GM20431 (cell line): ENCODE results near the gene SHROOM2.
"Not testable (repeated sequence)": the region's sequence is repeated elsewhere in the genome, so short reads cannot be mapped to it uniquely, and the experiment has no call there.

Experiments used
- in situ Hi-C: fragments of 300-500 bp; cut with MseI, MboI; formaldehyde crosslinking; loops from one replicate; pipeline ENCODE4 v1.15.0; 2020; ENCODE audit warnings: low sequenced_read_pairs; ENCODE audit not compliant: unreplicated experiment

SHROOM2 gene

DNA sequence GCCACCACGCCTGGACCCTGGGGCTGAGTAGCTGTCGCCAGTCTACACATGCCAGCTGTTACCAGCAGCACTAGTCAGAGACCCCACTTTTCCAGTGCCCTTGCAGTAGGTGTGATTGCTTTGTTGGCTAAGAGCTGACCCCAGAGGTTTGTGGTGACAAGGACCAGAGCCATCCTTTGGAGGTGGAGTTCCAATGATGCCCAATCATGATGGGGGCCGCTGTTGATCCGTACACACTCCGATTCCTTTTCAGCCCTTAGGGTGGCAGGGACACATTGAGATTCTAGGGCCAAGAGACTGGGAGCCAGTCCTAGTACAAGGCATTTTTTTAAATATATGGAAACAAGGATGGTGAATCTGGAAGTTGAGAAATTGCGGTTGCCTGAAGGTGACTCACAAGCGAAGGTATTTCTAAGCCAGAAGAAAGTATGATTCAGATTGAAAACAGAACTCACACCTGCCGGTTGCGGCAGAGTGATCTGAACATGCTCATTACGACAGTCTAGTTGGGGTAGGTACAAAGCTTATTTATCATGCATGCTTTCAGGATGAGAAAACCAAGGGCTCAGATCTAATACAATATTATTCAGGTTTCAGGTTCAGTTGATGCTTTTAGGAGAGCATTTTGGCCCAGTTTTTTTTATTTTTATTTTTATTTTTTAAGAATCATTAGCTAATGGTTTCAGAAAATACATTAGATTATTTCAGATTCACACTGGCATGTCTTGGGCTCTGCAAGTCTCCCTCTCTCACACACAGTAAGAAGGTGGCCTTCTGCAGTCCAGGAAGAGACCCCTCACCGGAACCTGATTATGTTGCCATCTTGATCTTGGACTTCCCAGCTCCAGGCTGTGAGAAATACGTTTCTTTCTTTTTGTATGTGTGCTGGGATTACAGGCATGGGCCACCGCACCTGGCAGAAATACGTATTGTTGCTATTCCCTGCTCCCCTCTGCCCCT, 43.4 kb downstream of the SHROOM2 start:
- in situ Hi-C loops: no loop called here

DNA sequence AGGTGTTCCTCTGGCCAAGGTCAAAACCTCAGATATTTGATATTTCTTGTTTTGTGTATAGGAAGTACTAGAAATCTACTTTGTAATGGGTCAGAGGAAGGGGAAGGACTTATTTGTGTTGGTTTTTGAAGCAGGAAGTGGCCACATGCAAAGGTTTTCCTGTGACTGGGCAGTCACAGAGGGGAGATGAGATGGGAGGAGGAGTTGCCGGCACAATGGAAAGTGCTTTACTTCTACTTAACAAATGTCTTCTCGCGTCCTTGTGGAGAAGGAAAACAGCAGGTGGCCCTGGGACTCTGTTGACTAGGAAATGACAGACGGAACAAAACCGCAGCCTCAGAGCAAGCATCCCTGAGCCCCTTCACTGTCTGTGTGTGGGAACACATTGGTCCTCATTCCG, 46.6 kb downstream of the SHROOM2 start:
- in situ Hi-C loops: no loop called here

DNA sequence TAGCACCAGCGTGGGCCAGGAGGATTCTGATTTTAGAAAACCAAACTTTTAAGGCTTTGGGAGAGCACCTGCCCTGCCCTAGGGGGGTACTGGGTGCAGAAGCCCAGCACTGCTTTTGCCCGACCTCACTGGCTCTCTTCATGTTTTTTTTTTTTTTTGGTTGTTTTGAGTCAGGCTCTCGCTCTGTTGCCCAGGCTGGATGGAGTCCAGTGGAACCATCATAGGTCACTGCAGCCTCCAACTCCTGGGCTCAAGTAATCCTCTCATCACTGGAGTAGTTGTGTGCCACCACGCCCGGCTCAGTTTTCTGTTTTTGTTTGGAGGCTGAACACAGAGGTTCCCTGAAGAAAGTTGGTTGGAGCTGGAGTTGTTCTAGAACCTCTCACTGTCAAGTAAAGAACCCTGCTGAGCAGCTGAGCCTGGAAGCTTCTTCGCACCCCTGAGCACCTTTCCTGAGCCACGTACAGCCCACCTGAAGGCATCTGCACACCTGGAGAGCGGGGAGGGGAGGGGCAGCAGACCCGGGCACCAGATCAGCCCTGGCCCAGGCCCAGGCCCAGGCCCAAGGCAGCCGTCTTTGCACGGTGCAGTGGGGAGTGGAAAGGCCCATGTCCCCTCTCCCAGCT, 49.5 kb downstream of the SHROOM2 start:
- in situ Hi-C loops: no loop called here

DNA sequence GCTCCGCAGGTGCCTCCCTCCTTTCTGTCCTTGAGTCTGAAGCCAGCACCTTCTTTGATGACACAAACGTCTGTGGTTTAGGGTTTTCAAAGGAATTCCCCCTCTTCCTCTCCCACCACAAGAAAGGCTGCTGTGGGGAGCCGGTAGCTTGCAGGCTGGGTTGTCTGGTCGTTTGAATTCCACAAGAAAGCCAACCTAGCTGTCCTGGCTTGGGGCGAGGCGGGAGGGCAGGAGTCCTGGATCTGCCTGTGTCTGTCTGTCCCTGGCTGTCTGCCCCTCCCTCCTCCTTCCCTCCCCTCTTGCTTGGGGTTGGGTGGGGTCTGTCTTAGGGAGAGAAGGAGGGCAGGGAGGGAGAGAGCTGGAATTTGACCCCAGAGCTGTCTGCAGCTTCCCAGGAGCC, 56.3 kb downstream of the SHROOM2 start:
- in situ Hi-C loops: no loop called here

DNA sequence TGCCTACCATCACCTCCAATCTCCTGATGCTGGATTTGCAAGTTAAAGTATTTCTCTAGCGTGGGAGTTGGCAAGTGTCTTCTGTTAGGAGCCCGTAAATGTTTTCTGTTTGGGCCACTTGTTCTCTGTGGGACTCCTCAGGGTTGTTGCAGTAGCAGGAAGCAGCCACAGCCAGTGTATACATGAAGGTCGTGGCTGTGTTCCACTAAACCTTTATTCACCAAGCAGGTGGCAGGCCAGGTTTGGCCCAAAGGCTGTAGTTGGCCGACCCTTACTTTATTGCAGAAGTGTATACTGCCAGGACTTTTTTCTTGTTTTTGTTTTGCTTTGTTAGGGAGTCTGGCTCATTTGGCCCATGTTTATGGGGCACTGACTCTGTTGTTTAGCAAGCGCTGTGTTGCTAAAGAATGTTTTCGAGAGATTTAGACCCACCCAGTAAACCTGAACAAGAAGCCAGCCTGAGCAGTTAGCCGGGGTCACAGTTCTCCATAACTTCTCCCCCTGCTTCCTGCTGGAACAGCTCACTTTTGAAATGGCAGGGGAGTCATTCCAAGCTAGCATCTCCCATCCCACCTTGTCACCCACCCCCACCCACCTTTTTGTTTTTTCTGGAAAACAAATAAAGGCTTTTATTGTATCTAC, 58.8 kb downstream of the SHROOM2 start:
- in situ Hi-C loops: no loop called here

DNA sequence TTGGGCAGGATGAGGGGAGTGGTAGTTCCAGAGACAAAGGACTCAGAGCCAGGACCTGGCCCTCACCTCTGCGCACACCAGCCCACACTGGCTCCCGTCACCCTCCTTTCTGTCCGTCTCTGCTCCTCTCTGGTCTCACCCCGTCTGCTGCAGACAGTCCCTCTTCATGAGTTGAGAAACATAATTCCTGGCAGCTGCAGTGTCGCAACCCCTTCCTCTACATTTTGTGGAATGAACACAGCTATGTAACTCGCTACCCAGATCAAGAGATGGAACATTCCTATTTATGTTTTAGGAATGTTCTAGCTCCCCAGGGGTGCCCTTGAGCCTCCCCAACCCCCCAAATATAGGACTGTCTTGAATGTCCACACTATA, 59.3 kb downstream of the SHROOM2 start:
- in situ Hi-C loops: no loop called here

DNA sequence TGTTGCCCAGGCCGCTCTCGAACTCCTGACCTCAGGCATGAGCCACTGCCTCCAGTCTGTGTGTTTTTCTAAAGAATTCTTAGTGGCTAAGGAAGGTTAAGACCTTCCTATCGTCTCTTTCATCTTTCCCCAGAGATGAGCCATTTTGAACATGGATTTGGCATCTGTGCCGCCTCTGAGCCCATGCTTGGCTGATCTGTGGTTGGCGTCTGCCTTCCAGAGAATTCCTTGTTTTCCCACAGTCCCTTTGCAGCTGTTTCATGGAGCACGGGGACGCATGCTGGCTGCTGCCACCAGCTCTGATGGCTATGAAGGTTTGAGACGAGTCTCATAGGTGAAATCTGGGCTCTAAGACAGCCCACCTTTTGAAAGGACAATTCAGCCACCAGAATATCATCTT, 60.4 kb downstream of the SHROOM2 start:
- in situ Hi-C loops: no loop called here

DNA sequence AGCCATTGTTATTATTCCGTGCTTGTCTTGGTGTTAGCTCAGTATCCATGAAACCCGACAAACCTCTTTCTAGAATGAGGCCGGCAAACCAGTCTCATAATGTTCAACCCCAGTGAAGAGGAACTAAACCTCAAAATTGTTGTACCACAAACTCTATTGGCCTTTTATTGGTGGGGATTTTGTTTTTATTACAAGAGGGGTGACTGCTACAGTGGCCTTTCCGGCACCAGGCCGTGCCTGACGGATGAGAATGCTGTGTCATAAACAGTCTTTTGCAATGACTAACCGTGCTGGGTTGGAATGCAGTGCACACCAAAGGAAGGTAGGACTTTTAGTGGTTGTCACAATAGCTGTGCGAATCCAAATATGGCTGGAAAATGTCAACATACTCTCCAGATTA, 60.8 kb downstream of the SHROOM2 start:
- in situ Hi-C loops: no loop called here

DNA sequence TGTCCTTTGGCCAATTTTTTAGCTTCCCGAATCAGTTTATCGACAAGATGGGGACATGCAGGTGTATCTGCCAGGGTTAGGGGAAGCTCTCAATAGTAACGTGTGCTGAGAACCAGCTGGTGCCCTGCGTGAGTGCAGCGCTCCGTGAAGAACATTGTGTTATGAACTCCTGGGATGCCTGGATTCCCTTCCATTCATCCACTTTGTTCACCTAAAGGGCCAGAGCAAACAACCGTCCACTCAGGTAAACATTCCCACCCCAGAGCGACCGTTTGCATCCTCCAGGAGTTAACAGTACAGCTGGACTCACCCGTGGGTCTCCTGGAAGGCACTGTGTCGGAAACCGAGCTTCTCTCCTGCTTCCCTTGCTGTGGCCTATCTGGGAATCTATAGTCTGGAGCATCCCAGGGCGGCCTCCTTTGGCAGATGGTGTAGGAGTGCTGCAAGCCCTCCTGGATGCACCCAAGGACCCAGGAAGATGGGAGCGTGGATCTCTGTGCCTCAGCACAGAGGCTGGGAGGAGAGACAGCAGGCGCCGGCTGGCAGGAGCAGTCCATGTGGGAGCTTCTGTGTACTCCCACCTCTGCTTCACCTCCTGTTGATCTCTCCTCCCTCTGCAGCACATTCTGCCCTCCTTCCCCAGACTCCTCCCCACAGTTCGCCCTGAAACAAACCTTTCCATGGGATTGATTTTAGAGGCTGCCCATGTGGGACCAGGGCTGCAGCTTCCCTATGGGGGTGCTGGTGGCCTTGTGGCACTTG, 62.7 kb downstream of the SHROOM2 start:
- in situ Hi-C loops: no loop called here

DNA sequence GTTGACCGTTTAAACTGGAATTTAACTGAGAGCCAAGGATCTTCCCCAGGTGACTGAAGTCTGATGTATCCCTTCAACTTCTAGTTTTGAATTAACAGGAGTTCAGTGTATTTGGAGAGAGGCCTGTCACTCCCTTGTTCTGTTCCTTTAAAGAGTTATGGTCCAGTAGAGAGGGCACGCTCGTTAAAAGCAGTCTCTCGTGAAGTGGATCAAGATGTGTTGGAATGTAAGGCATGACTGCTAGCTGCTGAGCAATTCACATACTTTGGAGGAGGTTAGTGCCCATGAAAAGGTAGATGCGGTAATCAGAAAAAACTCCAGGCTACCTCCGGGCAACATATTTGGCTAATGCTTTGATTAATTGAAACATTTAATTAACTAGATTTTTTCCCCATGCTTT, 65.7 kb downstream of the SHROOM2 start:
- in situ Hi-C loops: no loop called here

DNA sequence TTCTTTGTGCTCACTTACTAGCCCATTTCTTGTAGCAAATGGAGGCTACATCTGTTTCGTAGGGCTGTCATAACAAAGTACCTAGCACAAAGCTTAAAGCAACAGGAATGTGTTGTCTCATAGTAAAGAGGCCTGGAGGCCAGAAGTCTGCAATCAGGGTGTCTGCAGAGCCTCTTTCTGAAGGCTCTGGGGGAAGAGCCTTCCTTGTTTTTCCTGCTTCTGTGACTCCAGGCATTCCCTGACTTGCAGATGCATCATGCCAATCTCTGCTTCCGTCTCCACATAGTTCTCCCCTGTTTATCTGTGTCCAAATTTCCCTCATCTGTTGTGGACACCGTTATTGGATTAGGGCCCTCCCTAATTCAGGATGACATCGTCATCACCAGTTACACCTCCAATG, 67.1 kb downstream of the SHROOM2 start:
- in situ Hi-C loops: no loop called here

DNA sequence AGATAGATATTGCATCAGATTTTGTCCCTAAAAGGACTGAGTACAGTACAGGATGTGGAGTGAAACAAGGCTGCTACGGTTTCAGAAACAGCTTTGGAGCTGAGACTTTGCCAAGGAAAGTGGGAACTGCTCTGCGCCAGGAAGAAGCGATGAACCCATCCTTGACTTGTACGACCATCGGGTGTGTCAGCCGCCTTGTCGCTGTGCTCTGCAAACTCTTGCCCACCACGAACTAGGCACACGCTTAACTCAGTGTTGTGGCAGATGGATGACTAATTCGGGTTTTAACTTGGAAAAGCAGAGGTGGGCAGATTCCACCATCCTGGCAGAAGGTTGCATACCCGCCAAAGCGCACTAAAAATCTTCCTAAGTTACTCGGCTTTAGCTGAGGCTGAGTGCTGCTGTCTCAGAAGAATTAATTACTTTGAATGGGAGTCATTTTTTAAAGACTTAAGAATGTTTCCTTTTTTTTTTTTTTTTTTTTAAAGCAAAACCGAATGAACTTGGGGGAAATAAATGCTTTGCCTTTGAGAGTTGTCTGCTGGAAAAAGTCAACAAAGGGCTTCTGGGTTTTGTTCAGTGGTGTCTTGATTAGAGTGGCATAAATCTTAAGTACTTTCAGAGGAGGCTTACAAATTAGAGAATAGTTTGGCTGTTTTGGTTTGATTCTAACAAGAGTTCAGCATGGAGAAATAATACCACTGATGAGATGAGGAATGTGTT, 69.5 kb downstream of the SHROOM2 start:
- in situ Hi-C loops: no loop called here

DNA sequence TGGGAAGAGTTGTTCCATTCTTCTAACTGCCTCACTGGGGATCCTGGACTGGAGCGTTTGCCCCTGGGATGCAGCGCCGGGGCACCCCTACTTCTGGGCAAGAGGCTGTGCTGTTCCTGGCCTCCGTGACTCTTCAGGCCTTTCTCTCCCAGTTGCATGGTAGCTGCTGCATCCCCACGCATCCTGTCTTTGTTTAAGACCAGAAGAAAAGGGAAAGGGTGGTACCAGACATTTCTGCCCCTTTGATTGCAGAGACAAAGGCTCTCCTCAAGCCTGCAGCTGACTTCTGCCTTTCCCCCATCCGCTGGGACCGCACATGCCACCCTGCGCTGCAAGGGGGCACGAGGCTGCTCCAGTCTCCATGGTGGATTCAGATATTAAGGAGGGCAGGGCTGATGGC, 70.4 kb downstream of the SHROOM2 start:
- in situ Hi-C loops: no loop called here

DNA sequence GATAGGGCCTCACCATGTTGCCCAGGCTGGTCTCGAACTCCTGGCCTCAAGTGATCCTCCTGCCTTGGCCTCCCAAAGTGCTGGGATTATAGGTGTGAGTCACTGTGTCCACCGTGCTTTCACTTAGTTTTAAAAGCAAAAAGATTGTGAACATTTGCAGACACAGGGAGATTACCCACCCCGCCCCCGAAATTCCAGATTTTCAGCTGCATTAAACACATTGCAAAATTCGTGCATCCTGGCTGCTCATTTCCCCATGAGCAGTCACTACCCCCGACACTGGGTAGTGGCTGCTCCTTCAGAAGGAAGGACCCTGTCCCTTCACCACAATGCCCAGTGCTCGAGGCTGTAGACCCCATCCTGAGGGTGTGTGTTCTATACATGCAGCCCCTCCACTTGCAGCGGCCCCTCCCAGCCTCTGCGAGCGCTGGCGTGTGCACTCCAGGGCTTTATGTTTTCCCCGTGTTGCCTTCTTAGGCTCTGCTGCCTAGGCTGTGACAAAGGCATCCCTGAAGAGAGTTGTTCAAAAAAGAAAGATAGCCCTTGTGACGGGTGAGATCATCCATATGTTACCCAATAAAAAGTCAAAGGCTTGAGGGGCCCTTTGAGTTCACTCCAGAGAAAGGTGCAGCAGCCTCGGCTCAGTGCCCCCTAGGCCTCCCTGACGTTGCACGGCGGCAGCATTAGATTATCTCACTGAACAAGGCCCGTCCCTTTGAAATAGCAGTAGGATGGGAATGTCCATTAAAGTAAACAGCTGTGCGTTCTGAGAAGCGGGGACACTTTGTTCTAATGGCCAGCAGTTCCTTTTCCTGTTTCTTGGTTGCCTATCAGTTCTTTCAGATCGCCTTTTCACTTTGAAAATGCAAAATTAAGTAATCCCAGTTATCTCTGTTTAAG, 71.6 kb downstream of the SHROOM2 start:
- in situ Hi-C loops: no loop called here

DNA sequence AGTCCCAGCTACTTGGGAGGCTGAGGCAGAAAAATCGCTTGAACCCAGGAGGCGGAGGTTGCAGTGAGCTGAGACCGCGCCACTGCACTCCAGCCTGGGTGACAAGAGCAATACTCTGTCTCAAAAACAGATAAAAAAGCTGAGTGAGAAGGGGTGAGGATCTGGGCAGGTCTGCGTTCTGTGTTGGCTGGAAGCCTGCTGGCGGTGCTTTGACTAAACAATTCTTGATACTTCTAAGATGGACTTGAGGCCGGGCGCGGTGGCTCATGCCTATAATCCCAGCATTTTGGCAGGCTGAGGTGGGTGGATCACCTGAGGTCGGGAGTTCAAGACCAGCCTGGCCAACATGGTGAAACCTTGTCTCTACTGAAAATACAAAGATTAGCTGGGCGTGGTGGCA, 72.5 kb downstream of the SHROOM2 start:
- in situ Hi-C loops: not testable (repeated sequence)

DNA sequence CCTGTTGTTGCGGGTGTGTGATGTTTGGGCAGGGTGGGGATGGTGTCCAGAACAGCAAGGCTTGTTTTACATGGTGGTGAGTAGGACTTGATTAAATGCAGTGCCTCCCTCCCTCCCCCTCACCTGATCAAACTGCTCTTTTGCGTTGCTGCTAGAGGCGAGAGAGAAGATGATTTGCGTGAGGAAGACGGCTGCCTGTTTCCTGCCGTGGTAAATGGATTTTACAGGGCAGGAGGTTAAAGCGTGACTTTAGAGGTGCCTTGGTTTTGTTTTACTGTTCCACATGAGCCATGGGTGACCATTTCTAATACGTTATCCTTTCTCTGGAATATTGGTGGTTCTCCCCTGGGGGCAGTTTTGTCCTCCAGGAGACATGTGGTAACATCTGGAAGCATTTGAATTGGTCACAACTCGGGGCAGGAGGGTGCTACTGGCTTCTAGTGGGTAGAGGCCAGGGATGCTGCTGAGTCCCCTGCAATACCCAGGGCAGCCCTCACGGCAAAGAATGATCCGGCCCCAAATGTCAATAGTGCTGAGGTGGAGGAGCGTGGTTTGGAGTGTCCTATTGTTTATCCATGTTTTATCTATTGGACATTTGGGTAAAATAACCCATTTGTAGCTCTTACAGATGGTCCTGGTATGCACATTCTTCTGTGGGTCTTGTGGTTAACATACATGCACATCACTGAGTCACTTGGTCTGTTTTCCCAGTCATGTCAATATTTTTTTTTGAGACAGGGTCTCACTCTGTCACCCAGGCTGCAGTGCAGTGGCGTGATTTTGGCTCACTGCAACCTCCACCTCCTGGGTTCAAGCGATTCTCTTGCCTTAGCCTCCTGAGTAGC, 73.7 kb downstream of the SHROOM2 start:
- in situ Hi-C loops: no loop called here

DNA sequence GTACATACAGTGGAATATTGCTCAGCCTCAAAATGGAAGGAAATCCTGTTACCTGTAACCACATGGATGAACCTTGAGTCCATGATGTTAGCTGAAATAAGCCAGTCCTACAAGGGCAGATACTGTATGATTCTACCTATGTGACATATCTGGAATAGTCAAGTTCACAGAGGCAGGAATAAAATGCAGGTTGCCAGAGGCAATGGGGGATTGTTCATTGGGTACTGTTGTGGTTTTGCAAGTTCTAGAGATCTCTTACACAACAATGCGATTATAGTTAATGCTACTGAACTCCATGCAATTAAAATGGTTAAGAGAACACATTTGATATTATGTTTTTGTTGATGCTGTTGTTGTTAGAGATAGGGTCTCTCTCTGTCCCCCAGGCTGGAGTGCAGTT, 74.6 kb downstream of the SHROOM2 start:
- in situ Hi-C loops: no loop called here

DNA sequence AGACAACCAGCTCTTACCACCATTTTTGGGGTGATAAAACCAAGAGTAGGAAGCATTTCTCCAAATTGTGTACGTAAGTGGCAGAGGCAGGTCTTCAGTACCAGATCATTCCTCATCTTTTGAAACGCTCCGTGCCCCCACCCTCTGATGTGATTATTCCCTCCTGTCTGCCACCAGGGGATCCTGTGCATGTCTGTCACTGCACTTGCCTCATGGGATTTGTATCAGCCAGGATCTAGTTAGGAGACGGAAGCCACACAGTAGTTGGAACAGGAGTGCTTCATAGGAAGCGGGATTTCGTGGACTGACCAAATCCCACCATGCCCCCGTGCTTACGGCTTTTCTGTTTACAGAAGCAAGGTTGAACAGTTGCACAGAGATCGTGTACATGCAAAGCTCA, 75.5 kb downstream of the SHROOM2 start:
- in situ Hi-C loops: no loop called here
